Right hindlimb (tissue), 1 donor: ENCODE results near the gene KRTAP5-6.

ENCODE experiments used
- DNase-seq: peaks from one replicate; pipeline ENCODE4 v3.0.0-alpha.2; 2018

Gene KRTAP5-6

DNA sequence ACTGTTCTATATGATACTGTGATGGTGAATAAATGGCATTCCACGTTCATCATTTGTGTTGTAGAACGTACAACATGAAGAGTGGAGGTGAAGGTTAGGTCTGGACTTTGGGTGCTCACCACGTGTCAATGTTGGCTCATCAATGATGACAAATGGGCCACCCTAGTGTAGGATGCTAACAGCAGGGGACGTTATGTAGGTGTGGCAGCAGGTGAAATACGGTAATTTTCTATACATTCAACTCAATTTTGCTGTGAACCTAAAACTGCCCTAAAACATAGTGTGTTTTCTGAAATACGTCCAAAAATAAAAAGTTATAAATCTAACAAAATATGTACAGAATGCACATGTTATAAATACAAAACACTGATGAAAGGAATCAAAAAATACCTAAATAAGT is 6.2 kb downstream of the KRTAP5-6 start:
- no peak for DNase-seq

- no peak for DNase-seq
These were observed 8.4 kb downstream of the KRTAP5-6 start for GRCh38 chr11:1705126-1706052.

DNA sequence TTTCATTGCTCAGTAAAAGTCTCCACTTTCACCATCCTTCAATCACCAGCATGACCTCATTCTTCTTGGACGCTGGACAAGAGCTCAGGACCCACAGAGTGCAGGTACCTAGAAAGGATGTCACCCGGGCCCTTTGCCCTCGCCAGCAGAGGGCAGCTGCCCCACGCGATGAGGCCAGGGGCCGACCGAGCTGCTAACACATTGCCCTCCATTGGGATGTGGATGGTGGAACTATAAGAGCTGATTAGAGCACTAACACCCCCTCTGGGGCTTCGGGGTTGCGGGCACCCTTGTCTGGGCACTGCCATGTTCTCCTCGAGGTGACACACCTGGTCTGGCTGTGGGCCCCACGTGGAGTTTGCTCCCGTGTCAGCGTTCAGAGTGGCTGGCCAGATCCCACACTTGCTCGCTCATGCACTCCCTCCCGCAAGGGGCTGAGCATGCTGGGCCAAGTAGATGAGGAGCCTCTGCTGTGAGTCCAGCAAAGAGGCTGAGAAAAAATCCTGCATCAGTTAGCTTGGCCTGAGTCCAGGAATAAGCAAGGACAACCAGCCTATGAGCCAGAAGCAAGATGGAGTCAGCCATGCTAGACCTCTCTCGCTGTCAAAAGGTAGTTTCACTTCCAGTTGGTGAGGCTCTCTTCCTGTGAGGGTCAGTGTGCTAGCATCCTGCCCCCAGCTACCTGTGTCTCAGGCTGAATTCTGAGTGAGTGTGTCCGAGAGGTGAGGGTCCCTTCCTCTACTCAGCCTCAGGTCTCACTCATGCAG is 9.8 kb downstream of the KRTAP5-6 start:
- no peak for DNase-seq

GRCh38 chr11:1707751-1708150 is 10.8 kb downstream of the KRTAP5-6 start:
- no peak for DNase-seq

GRCh38 chr11:1708716-1709115 is 11.7 kb downstream of the KRTAP5-6 start:
- DNase-seq = no peak

GRCh38 chr11:1714908-1715885 is 18.2 kb downstream of the KRTAP5-6 start:
- DNase-seq = no peak

DNA sequence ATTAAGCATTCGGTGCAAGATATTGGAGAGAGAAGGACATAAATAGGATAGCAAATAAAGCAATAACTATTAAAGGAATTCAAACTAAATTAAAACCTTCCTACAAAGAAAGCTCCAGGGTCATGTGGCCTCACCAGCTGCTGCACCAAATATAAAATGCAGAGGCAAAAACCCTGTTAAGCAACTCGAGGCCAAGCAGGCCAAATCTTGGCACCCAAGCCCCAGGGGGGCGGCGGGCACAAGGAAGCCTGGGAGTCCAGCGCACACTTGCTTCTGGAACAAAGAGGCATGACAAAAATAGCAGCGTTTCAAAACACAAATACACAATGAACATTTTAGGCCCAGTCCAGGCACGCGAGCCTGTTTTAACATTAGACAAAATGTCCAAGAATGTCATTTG is 20.8 kb downstream of the KRTAP5-6 start:
- DNase-seq = no peak

GRCh38 chr11:1718326-1718725 is 21.3 kb downstream of the KRTAP5-6 start:
- no peak for DNase-seq

- DNase-seq = no peak
These were observed 22.8 kb downstream of the KRTAP5-6 start for GRCh38 chr11:1719781-1720180.

GRCh38 chr11:1727096-1727690 is 30.2 kb downstream of the KRTAP5-6 start:
- no peak for DNase-seq

DNA sequence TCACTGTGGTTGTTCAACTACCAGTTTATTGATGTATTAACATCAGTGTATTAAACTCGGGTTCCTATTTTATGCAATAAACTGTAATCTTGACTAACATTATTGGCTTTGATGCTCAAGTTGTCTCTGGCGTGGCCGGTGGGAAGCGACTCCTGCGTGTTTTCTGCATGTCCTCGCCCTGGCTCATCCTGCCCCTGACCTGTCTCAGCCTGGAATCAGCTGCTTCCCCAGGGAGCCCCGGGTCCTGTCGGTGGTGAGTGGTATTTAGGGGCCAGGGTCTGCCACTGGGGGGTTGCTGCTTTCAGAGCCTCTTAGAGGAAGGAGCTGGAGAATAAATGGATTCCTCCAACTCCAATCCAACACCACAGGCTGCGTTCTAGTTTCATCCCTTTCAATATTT is 30.9 kb downstream of the KRTAP5-6 start:
- DNase-seq = no peak

GRCh38 chr11:1728301-1728700 is 31.3 kb downstream of the KRTAP5-6 start:
- no peak for DNase-seq

DNA sequence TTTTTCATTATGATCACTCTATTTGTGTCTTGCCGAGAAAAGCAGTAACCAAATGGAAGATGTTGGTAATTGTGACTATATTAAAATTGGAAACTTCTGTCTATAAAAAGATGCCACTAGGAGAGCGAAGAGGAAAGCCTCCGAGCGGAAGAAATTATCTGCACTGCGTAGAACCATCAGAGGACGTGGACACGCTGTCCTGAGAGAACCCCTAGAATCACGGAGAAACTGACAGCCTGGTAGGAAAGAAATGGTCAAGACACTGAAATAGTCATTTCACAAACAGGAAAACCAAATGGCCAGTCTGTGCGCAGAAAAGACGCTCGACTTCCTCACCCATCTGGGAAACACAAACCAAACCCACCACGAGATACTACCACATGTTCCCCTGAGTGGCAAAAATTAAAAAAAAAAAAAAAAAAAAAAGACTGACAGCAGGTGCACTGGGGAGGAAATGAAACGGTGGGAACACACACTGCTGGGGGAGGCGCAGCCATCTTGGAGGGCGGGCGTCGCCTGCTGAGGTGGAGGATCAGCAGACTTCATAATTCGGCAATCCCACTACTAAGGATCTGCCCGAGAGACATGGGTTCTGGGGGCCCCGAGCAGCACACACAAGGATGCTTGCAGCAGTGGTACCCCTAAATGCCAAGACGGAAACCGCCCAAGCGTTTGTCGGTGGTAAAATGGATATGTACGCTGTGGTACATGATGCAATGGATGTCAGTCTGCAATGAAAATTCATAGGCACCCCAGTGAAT is 32.1 kb downstream of the KRTAP5-6 start:
- DNase-seq = no peak

DNA sequence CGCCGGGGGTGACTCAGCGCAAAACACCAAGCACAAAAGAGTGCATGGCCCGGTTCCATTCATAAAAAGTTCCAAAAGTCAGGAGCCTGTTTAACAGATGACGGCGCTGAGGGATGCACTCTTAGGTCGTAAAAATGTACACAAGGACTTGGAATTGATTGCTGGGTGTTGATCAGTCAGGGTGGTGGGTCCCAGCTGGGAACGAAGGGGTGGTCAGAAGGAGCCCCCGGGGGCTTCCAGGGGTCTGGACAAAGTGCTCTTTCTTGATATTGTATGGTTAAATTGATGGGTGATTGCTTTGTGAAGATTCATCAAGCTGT is 32.7 kb downstream of the KRTAP5-6 start:
- no peak for DNase-seq

DNA sequence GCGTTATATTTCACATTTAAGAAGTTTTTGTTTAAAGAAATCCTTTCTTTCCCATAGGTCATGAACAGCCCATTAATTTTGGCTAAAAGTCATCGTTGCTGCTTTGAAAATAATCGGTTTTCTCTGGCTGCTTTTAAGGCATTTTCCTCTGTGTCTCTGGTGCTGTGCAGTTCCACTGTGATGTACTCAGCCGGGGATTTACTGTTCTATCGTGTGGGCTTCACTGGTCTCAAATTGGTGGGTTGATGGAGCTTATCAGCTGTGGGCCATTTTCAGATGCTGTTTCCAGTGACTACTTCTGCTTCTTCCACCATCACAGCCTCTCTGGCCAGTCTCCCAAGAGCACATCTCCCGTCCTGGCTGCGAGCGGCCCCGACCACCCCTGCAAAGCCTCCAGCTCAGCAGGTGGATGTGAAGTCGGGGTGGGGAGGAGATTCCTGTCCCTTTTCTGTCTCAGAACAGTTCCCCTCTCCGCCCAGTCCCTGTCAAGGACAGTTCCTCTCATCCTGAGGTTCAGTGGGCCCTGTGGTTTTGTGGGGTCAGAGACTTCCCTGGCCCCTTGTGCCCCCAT is 33.1 kb downstream of the KRTAP5-6 start:
- DNase-seq = no peak

- DNase-seq = no peak
These were observed 34.6 kb downstream of the KRTAP5-6 start for GRCh38 chr11:1731451-1732059.

- no peak for DNase-seq
These were observed 35.5 kb downstream of the KRTAP5-6 start for GRCh38 chr11:1732418-1733008.

- DNase-seq = no peak
These were observed 36.2 kb downstream of the KRTAP5-6 start for GRCh38 chr11:1733009-1733715.

DNA sequence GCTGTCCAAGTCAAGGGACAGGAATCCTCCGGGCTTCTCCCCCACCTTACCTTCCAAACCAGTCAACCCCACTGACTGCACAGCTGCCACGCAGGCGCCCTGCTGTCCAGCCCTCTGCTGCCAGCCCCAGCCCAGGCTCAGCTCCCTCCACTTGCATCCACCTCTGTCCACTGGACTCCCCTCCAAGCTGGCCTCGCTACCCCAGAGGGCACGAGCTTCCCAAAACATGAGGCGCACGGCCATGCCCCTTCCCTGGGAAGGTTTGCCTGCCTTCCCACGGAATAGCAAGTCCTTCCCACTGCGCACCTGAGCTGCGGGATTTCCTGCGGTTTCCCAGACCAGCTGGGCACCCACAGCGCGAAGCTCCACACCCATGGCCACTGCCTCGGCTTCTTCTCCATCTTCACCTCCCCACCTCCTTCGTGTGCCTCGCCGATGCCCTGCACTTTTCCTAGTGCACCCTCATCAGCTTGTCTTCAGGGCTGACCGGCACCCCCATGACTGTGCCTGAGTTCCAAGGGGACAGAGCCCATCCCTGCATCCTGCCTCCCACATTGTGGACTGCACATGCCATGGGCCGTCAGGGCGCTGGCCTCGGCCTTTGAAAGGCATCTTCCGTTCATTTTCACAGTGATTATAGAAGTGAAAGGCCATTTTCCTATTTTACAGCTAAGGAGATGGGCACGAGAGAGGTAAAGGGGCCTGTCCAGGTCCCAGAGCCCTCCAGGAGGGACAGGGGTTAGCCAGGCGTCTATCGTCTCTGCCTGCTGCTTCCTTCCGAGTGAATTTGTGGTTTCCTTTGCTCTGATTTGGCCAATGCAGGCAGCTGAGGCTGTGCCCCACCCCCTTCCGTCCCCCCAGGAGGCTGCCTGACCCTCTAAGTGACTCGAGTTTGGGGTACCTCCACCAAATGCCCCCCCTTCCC is 37.0 kb downstream of the KRTAP5-6 start:
- no peak for DNase-seq
